Epithelial cell of esophagus (primary cell): ENCODE results near the gene ADGRB2.

ENCODE experiments used
- DNase-seq: peaks from one replicate; pipeline ENCODE4 v3.0.0; 2010; ENCODE audit warnings: low read depth
- H3K4me3 ChIP-seq: 2 replicates; pipeline ENCODE4 v1.5.1; 2011; ENCODE audit warnings: mild to moderate bottlenecking, low read length, control low read depth
- TF ChIP-seq, protein P1 (sequence below): IDR thresholded peaks from 2 replicates; pipeline ENCODE4 v1.5.1; 2011; ENCODE audit warnings: low read depth, mild to moderate bottlenecking, low read length, control low read depth, inconsistent platforms; ENCODE audit not compliant: insufficient read depth; ENCODE audit errors: missing control alignments

ADGRB2 gene

DNA sequence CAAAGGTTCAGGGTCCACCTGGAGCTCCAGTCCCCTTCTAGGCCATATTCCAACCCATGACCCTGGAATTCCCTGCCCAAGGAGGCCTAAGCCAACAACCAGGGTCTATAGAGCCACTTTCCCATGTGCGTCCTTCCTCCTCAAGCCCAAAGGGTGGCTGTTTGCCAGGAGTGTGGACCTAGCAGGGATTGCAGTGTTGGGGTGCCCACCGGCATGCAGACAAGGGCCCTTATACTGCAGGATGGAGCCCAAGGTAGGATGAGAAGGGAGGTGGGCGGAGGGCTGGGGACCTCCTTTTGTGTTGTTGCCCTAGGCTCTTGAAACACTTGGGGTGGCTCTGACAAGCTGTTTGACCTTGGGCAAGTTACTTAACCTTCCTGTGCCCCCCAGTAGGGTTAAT is 19.7 kb upstream of the ADGRB2 start:
- no peak overlapping the region for H3K4me3 ChIP-seq
- no peak for DNase-seq
- TF ChIP-seq, protein P1, sequence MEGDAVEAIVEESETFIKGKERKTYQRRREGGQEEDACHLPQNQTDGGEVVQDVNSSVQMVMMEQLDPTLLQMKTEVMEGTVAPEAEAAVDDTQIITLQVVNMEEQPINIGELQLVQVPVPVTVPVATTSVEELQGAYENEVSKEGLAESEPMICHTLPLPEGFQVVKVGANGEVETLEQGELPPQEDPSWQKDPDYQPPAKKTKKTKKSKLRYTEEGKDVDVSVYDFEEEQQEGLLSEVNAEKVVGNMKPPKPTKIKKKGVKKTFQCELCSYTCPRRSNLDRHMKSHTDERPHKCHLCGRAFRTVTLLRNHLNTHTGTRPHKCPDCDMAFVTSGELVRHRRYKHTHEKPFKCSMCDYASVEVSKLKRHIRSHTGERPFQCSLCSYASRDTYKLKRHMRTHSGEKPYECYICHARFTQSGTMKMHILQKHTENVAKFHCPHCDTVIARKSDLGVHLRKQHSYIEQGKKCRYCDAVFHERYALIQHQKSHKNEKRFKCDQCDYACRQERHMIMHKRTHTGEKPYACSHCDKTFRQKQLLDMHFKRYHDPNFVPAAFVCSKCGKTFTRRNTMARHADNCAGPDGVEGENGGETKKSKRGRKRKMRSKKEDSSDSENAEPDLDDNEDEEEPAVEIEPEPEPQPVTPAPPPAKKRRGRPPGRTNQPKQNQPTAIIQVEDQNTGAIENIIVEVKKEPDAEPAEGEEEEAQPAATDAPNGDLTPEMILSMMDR, result no peak

DNA sequence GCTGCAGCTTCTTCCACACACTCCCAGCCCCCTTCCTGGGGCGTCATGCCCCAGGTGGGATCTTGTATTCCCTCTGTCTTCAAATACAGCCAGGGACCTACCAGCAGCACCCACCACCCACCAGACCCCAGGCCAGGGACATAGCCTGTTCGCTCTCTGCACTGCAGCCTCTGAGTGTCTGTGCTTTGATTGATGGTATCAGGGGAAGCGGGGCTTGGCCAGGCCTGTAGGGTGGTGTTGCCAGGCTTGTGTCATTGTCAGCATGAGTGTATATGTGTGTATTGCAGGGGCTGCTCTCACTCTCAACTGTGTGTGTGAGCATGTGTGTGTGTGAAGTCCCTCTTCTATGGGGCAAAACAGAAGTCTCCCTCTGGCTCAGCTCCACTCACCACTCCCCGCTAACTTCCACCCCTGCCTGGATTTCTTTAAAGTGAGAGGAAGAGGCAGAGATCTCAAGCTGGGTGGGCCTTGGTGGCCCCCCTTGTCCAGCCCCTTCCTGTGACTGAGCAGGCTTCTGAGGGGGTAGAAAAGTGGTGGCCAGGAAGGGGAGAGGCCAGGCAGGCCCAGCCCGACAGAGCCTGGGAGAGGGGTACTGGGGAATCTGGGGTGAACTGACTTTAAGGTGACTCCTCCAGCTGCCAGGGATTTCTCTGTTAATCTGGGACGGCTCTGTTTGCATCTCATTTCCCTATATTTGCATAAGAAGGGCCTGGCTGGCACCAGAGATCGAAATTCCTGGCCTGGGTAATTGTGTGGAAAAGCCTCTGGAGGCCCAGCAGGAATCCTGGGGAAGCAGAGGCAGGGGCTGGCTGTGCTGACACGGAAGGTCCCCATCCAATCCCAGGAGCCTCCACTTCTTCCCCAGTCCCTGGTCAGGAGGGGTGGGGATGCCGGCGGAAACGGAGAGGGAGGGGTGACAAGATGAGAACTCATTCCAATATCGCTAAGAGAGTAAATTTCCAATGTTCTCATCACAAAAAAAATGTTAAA is 18.6 kb upstream of the ADGRB2 start:
- DNase-seq, result no peak
- no peak overlapping the region for H3K4me3 ChIP-seq
- TF ChIP-seq, protein P1, result no peak

DNA sequence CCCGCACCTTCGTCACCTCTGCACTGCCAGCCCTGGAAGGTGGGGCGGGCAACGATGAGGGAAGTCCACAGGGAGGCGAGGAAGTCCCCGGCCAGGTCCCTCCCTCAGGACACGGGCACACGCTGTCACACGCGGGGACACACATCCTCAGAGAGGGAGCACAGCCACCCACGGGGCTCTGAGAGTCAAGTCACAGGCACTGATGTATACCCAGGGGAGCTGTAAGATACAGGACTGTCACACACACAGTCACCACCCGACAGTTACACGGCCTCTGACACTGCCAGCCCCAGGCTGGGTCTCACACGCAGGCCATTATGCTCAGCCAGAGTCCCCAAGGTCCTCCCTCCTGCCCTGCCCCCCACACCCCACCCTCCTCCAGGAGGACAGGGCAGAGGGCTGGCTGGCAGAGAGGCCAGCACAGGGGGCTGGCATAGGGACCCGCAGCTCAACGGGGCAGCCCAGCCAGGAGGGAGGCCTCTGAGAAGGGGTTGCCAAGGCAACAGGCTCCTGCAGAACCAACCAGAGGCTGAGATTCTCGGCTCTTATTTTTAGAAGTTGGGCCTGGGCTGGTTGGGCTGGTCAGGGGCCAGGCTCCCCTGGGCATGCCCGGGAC is 17.7 kb upstream of the ADGRB2 start:
- TF ChIP-seq, protein P1, result no peak
- DNase-seq, result no peak
- no peak overlapping the region for H3K4me3 ChIP-seq

DNA sequence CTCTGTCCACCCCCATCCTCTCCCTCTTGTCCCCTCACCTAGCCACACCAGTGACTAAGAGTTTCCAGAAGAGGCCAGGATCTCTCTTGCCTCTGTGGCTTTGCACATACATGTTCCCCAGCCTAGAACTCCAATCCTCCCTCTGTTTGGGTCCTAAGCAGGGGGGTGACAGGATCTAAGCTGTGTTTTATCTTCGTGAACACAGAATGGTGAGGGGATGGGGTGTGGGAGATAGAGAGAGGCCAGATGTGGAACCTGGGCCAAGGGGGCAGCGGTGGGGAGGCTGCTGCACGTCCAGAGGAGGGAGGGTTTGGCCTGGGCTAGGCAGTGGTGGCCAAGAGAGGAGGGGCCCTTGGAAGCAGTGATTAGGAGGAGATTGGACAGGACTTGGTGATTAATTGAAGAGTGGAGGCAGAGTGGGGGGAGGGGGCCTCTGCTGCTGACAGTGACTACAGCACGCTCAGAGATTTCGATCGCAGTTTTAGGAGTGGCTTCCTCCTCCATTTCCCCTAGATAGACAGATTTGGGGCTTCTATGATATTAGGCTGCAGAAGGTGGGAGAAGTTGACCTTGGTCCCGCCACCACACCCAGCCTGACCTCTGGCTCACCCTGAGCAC is 17.1 kb upstream of the ADGRB2 start:
- TF ChIP-seq, protein P1, result no peak
- no peak overlapping the region for H3K4me3 ChIP-seq
- DNase-seq, result no peak

DNA sequence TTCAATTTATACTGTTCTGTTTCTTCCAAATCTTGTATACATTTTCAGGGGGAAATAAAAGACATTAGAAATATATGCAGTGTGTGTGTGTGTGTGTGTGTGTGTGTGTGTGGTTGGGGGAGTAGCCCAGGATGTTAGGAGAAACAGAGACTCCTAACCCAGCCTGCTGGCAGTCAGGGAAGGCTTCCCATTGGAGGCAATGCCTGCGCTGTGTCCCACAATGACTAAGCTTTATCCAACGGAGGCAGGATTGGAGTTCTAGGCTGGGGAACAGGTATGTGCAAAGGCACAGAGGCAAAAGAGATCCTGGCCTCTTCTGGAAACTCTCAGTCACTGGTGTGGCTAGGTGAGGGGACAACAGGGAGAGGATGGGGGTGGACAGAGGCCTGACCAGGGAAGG is 16.5 kb upstream of the ADGRB2 start:
- TF ChIP-seq, protein P1, result no peak
- no peak for DNase-seq
- H3K4me3 ChIP-seq, result no peak overlapping the region

DNA sequence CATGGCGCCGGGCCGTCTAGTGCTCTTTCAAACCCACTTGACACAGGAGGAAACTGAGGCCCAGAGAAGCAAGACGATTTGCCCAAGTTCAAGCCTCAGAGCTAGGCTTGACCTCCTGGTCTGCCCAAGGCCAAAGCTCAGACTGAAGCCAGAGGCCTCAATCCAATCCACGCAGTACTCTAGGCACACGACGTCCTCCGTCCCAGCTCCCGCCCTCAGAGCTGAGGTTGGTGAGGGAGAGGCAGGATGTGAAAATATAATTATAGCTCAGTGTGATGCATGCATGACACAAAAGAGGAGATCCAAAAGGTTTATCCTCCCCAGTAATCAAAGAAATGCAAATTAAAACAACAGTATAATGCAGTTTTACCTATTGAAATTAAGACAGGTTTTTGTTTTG is 15.5 kb upstream of the ADGRB2 start:
- no peak overlapping the region for H3K4me3 ChIP-seq
- DNase-seq, result no peak
- TF ChIP-seq, protein P1, result no peak
